ENCODE data around the gene CWF19L2.

GRCh38 chr11:107501713-107502112 is 44.1 kb upstream of the CWF19L2 start:
- no peak for TF ChIP-seq CTCF (IDR thresholded peaks at IDR 0.05)
- TF ChIP-seq EZH2phosphoT487 (IDR thresholded peaks at IDR 0.05) = no peak
- no peak for TF ChIP-seq EZH2 (IDR thresholded peaks at IDR 0.05)

Measured in neural progenitor cell (in vitro differentiated cells).